ENCODE data around the gene RLN3. TPM values are rescaled to one million over a fixed set of nuclear protein-coding genes. Genes with fewer than 3 reads are reported as not detected.

Gene RLN3
- total RNA-seq, 1 donor from 2014 or later, result not detected

- Mint-ChIP-seq H3K27ac (ENCODE audit: unreplicated experiment) (no peak overlapping the region), H3K4me3 (ENCODE audit: unreplicated experiment) (no peak overlapping the region), H3K36me3 (ENCODE audit: unreplicated experiment) (no peaks in the 10 kb centered on the region), H3K4me1 (ENCODE audit: unreplicated experiment) (peaks cover 12% of the 10 kb centered on the region), H3K27me3 (ENCODE audit: unreplicated experiment) (peaks cover 17% of the 10 kb centered on the region), H3K9me3 (ENCODE audit: unreplicated experiment) (no peaks in the 10 kb centered on the region)
- no peak for DNase-seq (ENCODE audit: extremely low spot score, unreplicated experiment)
- TF ChIP-seq, protein P1, sequence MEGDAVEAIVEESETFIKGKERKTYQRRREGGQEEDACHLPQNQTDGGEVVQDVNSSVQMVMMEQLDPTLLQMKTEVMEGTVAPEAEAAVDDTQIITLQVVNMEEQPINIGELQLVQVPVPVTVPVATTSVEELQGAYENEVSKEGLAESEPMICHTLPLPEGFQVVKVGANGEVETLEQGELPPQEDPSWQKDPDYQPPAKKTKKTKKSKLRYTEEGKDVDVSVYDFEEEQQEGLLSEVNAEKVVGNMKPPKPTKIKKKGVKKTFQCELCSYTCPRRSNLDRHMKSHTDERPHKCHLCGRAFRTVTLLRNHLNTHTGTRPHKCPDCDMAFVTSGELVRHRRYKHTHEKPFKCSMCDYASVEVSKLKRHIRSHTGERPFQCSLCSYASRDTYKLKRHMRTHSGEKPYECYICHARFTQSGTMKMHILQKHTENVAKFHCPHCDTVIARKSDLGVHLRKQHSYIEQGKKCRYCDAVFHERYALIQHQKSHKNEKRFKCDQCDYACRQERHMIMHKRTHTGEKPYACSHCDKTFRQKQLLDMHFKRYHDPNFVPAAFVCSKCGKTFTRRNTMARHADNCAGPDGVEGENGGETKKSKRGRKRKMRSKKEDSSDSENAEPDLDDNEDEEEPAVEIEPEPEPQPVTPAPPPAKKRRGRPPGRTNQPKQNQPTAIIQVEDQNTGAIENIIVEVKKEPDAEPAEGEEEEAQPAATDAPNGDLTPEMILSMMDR (IDR thresholded peaks at IDR 0.05), result no peak
Measured at GRCh38 chr19:14061081-14061749, 33.3 kb downstream of the RLN3 start.

GRCh38 chr19:14061751-14062557, 34.0 kb downstream of the RLN3 start, which contains the start of gene PALM3:
Gene PALM3, minus strand, starts transcription at chr19:14062076. Its CDS starts 96 bp downstream, at chr19:14061980.
- Mint-ChIP-seq H3K36me3 (ENCODE audit: unreplicated experiment) (no peaks in the 10 kb centered on the region), H3K4me1 (ENCODE audit: unreplicated experiment) (peaks cover 11% of the 10 kb centered on the region), H3K4me3 (ENCODE audit: unreplicated experiment) (no peak within 1 kb of the TSS), H3K27me3 (ENCODE audit: unreplicated experiment) (peaks cover 22% of the 10 kb centered on the region), H3K9me3 (ENCODE audit: unreplicated experiment) (no peaks in the 10 kb centered on the region), H3K27ac (ENCODE audit: unreplicated experiment) (no peak within 1 kb of the TSS)
- TF ChIP-seq, protein P1 (IDR thresholded peaks at IDR 0.05), result no peak
- no peak for DNase-seq (ENCODE audit: extremely low spot score, unreplicated experiment)

- H3K4me3 Mint-ChIP-seq (ENCODE audit: unreplicated experiment), result no peak overlapping the region
- H3K27me3 Mint-ChIP-seq (ENCODE audit: unreplicated experiment), result peaks cover 22% of the 10 kb centered on the region
- H3K27ac Mint-ChIP-seq (ENCODE audit: unreplicated experiment), result no peak overlapping the region
- no peaks in the 10 kb centered on the region for H3K9me3 Mint-ChIP-seq (ENCODE audit: unreplicated experiment)
- TF ChIP-seq, protein P1 (IDR thresholded peaks at IDR 0.05), result no peak
- no peaks in the 10 kb centered on the region for H3K36me3 Mint-ChIP-seq (ENCODE audit: unreplicated experiment)
- H3K4me1 Mint-ChIP-seq (ENCODE audit: unreplicated experiment), result peaks cover 9% of the 10 kb centered on the region
- DNase-seq (ENCODE audit: extremely low spot score, unreplicated experiment), result no peak
Measured at GRCh38 chr19:14062558-14062855, 34.6 kb downstream of the RLN3 start.

DNA sequence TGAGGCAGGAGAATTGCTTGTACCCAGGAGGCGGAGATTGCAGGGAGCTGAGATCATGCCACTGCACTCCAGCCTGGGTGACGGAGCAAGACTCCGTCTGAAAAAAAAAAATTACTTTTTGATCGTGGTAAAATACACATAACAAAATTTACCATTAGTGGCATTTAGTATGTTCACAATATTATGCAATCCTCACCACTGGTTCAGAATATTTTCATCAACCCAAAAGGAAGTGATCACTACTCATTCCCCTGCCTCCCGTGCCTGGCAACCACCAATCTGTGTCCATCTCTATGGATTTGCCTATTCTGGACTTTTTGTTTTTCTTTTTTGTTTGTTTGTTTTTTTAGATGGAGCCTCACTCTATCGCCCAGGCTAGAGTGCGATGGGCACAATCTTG, 35.2 kb downstream of the RLN3 start:
- TF ChIP-seq, protein P1 (IDR thresholded peaks at IDR 0.05), result no peak
- Mint-ChIP-seq H3K36me3 (ENCODE audit: unreplicated experiment) (no peaks in the 10 kb centered on the region), H3K27me3 (ENCODE audit: unreplicated experiment) (peaks cover 22% of the 10 kb centered on the region), H3K4me3 (ENCODE audit: unreplicated experiment) (no peak overlapping the region), H3K27ac (ENCODE audit: unreplicated experiment) (no peak overlapping the region), H3K4me1 (ENCODE audit: unreplicated experiment) (peaks cover 4% of the 10 kb centered on the region), H3K9me3 (ENCODE audit: unreplicated experiment) (no peaks in the 10 kb centered on the region)
- no peak for DNase-seq (ENCODE audit: extremely low spot score, unreplicated experiment)

DNA sequence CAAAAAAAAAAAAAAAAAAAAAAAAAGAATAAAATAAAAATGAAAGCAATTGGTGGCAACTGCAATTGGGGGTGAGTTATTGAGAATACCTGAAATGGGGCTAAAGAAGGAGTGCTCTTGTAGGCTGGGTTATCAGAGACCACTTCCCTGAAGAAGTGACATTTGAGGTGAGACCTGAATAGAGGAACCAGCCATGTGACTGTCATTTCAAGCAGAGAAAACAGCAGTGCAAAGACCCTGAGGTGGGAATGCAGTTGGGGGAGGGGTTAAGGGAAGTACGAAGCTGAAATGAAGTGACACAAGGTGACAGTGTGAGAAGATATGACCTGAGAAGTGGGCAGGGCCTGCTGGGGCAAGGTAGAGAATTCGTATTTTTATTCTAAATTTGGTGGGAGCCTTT, 38.2 kb downstream of the RLN3 start:
- peaks cover 9% of the 10 kb centered on the region for H3K27me3 Mint-ChIP-seq (ENCODE audit: unreplicated experiment)
- TF ChIP-seq, protein P1 (IDR thresholded peaks at IDR 0.05), result no peak
- no peaks in the 10 kb centered on the region for H3K4me1 Mint-ChIP-seq (ENCODE audit: unreplicated experiment)
- no peaks in the 10 kb centered on the region for H3K9me3 Mint-ChIP-seq (ENCODE audit: unreplicated experiment)
- no peak for DNase-seq (ENCODE audit: extremely low spot score, unreplicated experiment)
- H3K4me3 Mint-ChIP-seq (ENCODE audit: unreplicated experiment), result no peak overlapping the region
- H3K36me3 Mint-ChIP-seq (ENCODE audit: unreplicated experiment), result no peaks in the 10 kb centered on the region
- H3K27ac Mint-ChIP-seq (ENCODE audit: unreplicated experiment), result no peak overlapping the region

All from osteocyte (in vitro differentiated cells).